SK-N-MC (cell line): ENCODE data around the gene HERPUD2.
"Not testable (repeated sequence)": the region's sequence is repeated elsewhere in the genome, so short reads cannot be mapped to it uniquely, and the experiment has no call there.

Source experiments
- DNase-seq: peaks from one replicate; pipeline ENCODE4 v3.0.0-alpha.2; 2011; ENCODE audit warnings: low read depth, low spot score
- H3K27ac ChIP-seq: fragments of 200-600 bp; sonication (generic); 2 replicates; pipeline ENCODE4 v1.5.1; 2016; ENCODE audit warnings: mixed run types
- H3K36me3 ChIP-seq: fragments of 200-600 bp; sonication (generic); 2 replicates; pipeline ENCODE4 v1.6.1; 2017; ENCODE audit warnings: antibody characterized with exemption, low read length, mixed read lengths; ENCODE audit not compliant: insufficient read depth
- H3K4me3 ChIP-seq: fragments of 200-600 bp; sonication (generic); 2 replicates; pipeline ENCODE4 v1.5.1; 2016
- H3K9ac ChIP-seq: fragments of 200-600 bp; sonication (generic); 2 replicates; pipeline ENCODE4 v1.8.0; 2017; ENCODE audit warnings: mixed run types, mixed read lengths; ENCODE audit not compliant: insufficient read length
- H3K9me3 ChIP-seq: fragments of 200-600 bp; sonication (generic); 2 replicates; pipeline ENCODE4 v1.6.1; 2017; ENCODE audit warnings: low read depth, mild to moderate bottlenecking, antibody characterized with exemption, low read length, moderate library complexity, mixed read lengths
- EZH2 ChIP-seq: fragments of 200-600 bp; sonication (generic); IDR thresholded peaks from one replicate; pipeline ENCODE4 v1.6.1; 2017; ENCODE audit warnings: antibody characterized with exemption
- FOXP2 ChIP-seq: optimal IDR thresholded peaks from 2 replicates; pipeline ENCODE3; 2011; ENCODE audit warnings: mild to moderate bottlenecking, moderate library complexity; ENCODE audit not compliant: insufficient read depth; ENCODE audit errors: extremely low read length, control extremely low read depth
- POLR2AphosphoS5 ChIP-seq: IDR thresholded peaks from 2 replicates; pipeline ENCODE4 v1.6.1; 2012; ENCODE audit warnings: mild to moderate bottlenecking, low read depth, low read length, borderline replicate concordance

HERPUD2 gene

GRCh38 chr7:35588647-35589046 is 106.3 kb downstream of the HERPUD2 start:
- DNase-seq, result no peak
- no peak for TF ChIP-seq FOXP2
- no peak for TF ChIP-seq POLR2AphosphoS5
- no peak for TF ChIP-seq EZH2
- Histone ChIP-seq H3K36me3 (no peaks in the 10 kb centered on the region), H3K9ac (no peak overlapping the region), H3K4me3 (no peak overlapping the region), H3K9me3 (no peaks in the 10 kb centered on the region), H3K27ac (no peak overlapping the region)

GRCh38 chr7:35584990-35585389 is 109.9 kb downstream of the HERPUD2 start:
- Histone ChIP-seq H3K9ac (no peak overlapping the region), H3K27ac (no peak overlapping the region), H3K9me3 (no peaks in the 10 kb centered on the region), H3K4me3 (no peak overlapping the region), H3K36me3 (no peaks in the 10 kb centered on the region)
- TF ChIP-seq FOXP2 (no peak), EZH2 (no peak), POLR2AphosphoS5 (no peak)
- no peak for DNase-seq

DNA sequence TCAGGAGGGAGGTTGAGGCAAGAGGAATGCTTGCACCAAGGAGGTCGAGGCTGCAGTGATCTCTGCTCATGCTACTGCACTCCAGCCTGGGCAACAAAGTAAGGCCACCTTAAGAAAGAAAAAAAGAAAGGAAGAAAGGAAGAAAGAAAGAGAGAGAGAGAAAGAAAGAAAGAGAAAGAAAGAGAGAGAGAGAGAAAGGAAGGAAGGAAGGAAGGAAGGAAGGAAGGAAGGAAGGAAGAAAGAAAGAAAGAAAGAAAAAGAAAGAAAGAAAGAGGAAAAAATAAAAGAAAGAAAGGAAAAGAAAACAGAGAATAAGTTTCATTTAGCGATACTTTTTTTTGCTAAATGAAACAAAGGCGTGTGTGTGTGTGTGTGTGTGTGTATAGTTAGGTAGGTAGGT is 110.4 kb downstream of the HERPUD2 start:
- not testable (repeated sequence) for H3K36me3 ChIP-seq, DNase-seq, H3K4me3 ChIP-seq, H3K27ac ChIP-seq, H3K9me3 ChIP-seq, H3K9ac ChIP-seq
